ENCODE data around the gene AGPAT3.

DNA sequence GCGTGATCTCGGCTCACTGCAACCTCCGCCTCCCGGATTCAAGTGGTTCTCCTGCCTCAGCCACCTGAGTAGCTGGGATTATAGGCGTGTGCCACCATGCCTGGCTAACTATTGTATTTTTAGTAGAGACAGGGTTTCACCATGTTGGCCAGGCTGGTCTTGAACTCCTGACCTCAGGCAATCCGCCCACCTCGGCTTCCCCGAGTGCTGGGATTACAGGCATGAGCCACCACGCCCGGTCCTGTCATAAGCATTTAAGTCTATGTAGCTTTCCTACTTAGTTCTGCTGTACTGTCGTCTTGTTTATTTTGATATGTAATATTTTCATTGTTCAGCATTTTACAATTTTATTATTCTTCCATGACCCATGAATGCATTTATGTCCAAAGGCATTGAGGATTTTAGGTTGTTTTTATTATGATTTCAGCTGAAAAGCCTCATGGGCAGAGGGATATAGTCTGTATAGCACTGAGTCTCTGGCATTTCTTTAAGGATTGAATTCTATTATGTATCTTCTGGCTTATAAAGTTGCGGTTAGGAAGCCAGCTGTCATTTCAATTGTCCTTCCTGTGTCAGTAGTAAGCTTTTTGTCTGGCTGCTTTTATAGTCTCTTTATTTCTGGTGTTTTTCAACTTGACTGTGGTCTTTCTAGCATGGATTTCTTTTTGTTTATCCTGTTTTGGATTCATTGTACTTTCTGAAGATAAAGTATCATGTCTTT lies 9.2 kb downstream of the AGPAT3 start:
- TF ChIP-seq POLR2A (IDR thresholded peaks at IDR 0.05; ENCODE audit: low read length), result no peak
- TF ChIP-seq GATA1 (IDR thresholded peaks at IDR 0.05; ENCODE audit: low read depth, low read length), result no peak
